Measurements from ENCODE around the gene HELLS.
A peak's percentile ranks its signal among the peaks of the same experiment; 100 is the strongest.

Gene HELLS

DNA sequence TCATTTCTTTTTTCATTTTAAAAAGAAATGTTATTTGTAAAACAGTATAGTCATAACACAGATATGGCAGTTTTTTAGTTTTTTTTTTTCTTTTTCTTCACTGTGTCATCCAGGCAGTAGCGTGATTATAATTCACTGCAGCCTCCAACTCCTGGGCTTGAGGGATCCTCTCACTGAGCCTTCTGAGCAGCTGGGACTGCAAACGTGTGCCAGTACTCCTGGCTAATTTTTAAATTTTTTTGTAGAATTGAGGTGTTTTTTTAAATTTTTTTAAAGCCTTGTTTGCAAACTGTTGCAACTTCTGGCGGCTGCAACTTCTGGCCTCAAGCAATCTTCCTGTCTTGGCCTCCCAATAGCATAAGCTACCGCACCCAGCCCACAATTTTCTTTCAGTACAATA, 63.0 kb downstream of the HELLS start:
- H3K79me2 ChIP-seq (ENCODE audit: insufficient read depth, low read length) = no peaks in the 10 kb centered on the region
- TF ChIP-seq, protein P1, sequence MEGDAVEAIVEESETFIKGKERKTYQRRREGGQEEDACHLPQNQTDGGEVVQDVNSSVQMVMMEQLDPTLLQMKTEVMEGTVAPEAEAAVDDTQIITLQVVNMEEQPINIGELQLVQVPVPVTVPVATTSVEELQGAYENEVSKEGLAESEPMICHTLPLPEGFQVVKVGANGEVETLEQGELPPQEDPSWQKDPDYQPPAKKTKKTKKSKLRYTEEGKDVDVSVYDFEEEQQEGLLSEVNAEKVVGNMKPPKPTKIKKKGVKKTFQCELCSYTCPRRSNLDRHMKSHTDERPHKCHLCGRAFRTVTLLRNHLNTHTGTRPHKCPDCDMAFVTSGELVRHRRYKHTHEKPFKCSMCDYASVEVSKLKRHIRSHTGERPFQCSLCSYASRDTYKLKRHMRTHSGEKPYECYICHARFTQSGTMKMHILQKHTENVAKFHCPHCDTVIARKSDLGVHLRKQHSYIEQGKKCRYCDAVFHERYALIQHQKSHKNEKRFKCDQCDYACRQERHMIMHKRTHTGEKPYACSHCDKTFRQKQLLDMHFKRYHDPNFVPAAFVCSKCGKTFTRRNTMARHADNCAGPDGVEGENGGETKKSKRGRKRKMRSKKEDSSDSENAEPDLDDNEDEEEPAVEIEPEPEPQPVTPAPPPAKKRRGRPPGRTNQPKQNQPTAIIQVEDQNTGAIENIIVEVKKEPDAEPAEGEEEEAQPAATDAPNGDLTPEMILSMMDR (IDR thresholded peaks at IDR 0.05; ENCODE audit: borderline replicate concordance, extremely low read depth, low read length, poor library complexity, severe bottlenecking) = no peak
- TF ChIP-seq EZH2 (IDR thresholded peaks at IDR 0.05; ENCODE audit: borderline replicate concordance, low read depth, low read length, severe bottlenecking) = no peak
- H3K27ac ChIP-seq (ENCODE audit: low read length) = no peak overlapping the region
- peaks cover 75% of the 10 kb centered on the region for H3K36me3 ChIP-seq (ENCODE audit: insufficient read depth, low read length)
- 0 out of 2 replicates have a peak, but pooled peaks cover 3% of the 10 kb centered on the region for H4K20me1 ChIP-seq (ENCODE audit: insufficient read depth, low read length)
- DNase-seq (no peak), ATAC-seq (ENCODE audit: insufficient read depth, low read depth) (no peak)
- H3K4me1 ChIP-seq (ENCODE audit: insufficient read depth, low read length) = no peaks in the 10 kb centered on the region
- no peaks in the 10 kb centered on the region for H3K27me3 ChIP-seq (ENCODE audit: insufficient read depth, low read length, poor library complexity)
- H2AFZ ChIP-seq (ENCODE audit: low read depth, low read length) = no peak overlapping the region
- H3K4me3 ChIP-seq (ENCODE audit: low read depth in 1 of 2, low read length in 2 of 2) = no peak overlapping the region
- no peak overlapping the region for H3K9ac ChIP-seq (ENCODE audit: low read depth, low read length)
- H3K4me2 ChIP-seq (ENCODE audit: insufficient read depth, low read length) = no peak overlapping the region
- H3K9me3 ChIP-seq (ENCODE audit: insufficient read depth, low read length, severe bottlenecking) = no peaks in the 10 kb centered on the region

DNA sequence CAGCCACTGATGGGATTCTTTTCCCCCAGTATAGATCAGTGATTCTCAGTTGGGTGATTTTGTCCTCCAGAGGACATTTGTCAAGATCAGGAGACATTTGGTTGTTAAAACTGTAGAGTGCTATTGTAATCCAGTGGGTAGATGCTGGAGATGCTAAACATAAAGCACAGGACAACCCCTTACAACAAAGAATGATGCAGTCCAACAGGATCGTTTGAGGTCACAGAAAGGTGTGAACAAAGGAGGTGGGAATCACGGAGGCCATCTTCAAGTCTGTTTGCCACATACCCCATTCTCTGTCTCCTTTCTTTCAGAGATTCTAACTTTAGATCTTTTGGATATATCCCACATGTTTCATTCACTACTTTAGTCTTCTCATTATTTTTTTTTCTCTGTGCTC, 69.0 kb downstream of the HELLS start:
- ATAC-seq (ENCODE audit: insufficient read depth, low read depth) (no peak), DNase-seq (no peak)
- H3K36me3 ChIP-seq (ENCODE audit: insufficient read depth, low read length) = peaks cover 19% of the 10 kb centered on the region
- no peaks in the 10 kb centered on the region for H3K27me3 ChIP-seq (ENCODE audit: insufficient read depth, low read length, poor library complexity)
- no peak for TF ChIP-seq EZH2 (IDR thresholded peaks at IDR 0.05; ENCODE audit: borderline replicate concordance, low read depth, low read length, severe bottlenecking)
- TF ChIP-seq, protein P1 (IDR thresholded peaks at IDR 0.05; ENCODE audit: borderline replicate concordance, extremely low read depth, low read length, poor library complexity, severe bottlenecking) = no peak
- no peak overlapping the region for H3K27ac ChIP-seq (ENCODE audit: low read length)
- H4K20me1 ChIP-seq (ENCODE audit: insufficient read depth, low read length) = 0 out of 2 replicates have a peak, but pooled peaks cover 3% of the 10 kb centered on the region
- no peak overlapping the region for H3K9ac ChIP-seq (ENCODE audit: low read depth, low read length)
- H3K9me3 ChIP-seq (ENCODE audit: insufficient read depth, low read length, severe bottlenecking) = no peaks in the 10 kb centered on the region
- H3K4me3 ChIP-seq (ENCODE audit: low read depth in 1 of 2, low read length in 2 of 2) = no peak overlapping the region
- no peaks in the 10 kb centered on the region for H3K79me2 ChIP-seq (ENCODE audit: insufficient read depth, low read length)
- peaks cover 7% of the 10 kb centered on the region for H3K4me1 ChIP-seq (ENCODE audit: insufficient read depth, low read length)
- H2AFZ ChIP-seq (ENCODE audit: low read depth, low read length) = no peak overlapping the region
- H3K4me2 ChIP-seq (ENCODE audit: insufficient read depth, low read length) = no peak overlapping the region

DNA sequence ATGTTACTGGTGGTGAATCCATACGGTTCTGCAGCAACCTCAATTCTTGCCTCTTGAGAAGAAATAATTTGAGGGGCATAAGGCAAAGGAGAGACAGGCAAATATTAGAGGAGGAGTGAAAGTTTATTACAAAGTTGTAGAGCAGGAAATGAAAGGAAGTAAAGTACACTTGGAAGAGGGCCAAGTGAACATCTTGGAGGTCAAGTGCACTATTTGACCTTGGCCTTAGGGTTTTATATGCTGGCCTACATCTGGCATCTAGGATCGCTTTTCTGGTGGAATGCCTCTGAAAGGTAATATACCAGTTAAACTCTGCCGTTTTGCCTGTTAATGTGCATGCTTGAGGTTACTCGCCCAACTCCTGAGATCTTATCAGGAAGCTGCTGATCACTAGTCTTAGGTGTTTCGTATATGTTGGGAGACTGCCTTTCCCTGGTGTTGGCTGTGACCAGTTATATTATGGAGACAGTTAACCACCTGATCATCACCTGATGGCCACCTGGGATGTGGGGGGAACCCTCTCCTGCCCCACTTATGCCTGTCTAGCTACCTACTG, 71.9 kb downstream of the HELLS start:
- ATAC-seq (ENCODE audit: insufficient read depth, low read depth) = peak; percentile 40; the same call in 2 of the 3 replicates
- Histone ChIP-seq H3K9me3 (ENCODE audit: insufficient read depth, low read length, severe bottlenecking) (no peaks in the 10 kb centered on the region), H3K27ac (ENCODE audit: low read length) (no peak overlapping the region)

More for the DNA sequence above, 71.9 kb downstream of the HELLS start:
- Histone ChIP-seq H3K4me2 (ENCODE audit: insufficient read depth, low read length) (no peak overlapping the region), H3K36me3 (ENCODE audit: insufficient read depth, low read length) (no peaks in the 10 kb centered on the region), H3K79me2 (ENCODE audit: insufficient read depth, low read length) (no peaks in the 10 kb centered on the region), H3K9ac (ENCODE audit: low read depth, low read length) (no peak overlapping the region), H3K4me1 (ENCODE audit: insufficient read depth, low read length) (peaks cover 7% of the 10 kb centered on the region), H4K20me1 (ENCODE audit: insufficient read depth, low read length) (0 out of 2 replicates have a peak, but pooled peaks cover 3% of the 10 kb centered on the region), H2AFZ (ENCODE audit: low read depth, low read length) (no peak overlapping the region), H3K27me3 (ENCODE audit: insufficient read depth, low read length, poor library complexity) (no peaks in the 10 kb centered on the region), H3K4me3 (ENCODE audit: low read depth in 1 of 2, low read length in 2 of 2) (no peak overlapping the region)
- no peak for DNase-seq
- TF ChIP-seq EZH2 (IDR thresholded peaks at IDR 0.05; ENCODE audit: borderline replicate concordance, low read depth, low read length, severe bottlenecking) = no peak
- TF ChIP-seq, protein P1 (IDR thresholded peaks at IDR 0.05; ENCODE audit: borderline replicate concordance, extremely low read depth, low read length, poor library complexity, severe bottlenecking) = no peak
